ENCODE data around the gene ZNF579. TPM values are rescaled to one million over a fixed set of nuclear protein-coding genes. Genes with fewer than 3 reads are reported as not detected.

The ZNF579 gene
- total RNA-seq, 2 experiments from 2014 or later: 7.2 TPM

DNA sequence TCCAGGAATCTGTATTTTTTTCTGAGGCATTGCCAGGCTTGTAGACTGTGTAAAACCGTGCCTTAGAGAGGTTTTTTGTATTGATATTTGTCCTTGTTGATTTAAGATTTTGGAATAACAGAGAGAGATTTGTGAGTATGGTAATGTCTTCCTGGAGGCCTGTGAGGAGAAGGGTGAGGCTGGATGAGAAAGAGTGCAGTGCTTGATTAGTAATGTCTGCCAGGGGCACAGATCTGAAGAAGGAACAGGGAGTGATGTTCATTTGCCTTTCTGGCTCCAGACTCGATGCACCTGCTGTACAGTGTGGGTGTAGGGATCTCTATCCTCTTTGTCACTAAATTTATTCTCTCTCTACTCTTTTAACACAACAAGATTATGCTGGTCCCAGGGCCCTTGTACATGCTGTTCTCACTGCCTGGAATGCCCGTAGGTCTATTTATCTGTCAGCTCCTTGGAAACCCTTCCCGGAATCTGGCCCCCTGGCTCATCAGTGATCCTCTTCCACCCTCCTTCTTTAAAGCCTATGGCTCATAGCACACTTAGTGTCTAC, 14.4 kb upstream of the ZNF579 start:
- peaks cover 2% of the 10 kb centered on the region for H3K9me3 Mint-ChIP-seq
- H3K4me3 Mint-ChIP-seq: no peak overlapping the region
- peaks cover 43% of the 10 kb centered on the region for H3K36me3 Mint-ChIP-seq (ENCODE audit: low read depth)
- ATAC-seq: no peak
- TF ChIP-seq, protein P1, sequence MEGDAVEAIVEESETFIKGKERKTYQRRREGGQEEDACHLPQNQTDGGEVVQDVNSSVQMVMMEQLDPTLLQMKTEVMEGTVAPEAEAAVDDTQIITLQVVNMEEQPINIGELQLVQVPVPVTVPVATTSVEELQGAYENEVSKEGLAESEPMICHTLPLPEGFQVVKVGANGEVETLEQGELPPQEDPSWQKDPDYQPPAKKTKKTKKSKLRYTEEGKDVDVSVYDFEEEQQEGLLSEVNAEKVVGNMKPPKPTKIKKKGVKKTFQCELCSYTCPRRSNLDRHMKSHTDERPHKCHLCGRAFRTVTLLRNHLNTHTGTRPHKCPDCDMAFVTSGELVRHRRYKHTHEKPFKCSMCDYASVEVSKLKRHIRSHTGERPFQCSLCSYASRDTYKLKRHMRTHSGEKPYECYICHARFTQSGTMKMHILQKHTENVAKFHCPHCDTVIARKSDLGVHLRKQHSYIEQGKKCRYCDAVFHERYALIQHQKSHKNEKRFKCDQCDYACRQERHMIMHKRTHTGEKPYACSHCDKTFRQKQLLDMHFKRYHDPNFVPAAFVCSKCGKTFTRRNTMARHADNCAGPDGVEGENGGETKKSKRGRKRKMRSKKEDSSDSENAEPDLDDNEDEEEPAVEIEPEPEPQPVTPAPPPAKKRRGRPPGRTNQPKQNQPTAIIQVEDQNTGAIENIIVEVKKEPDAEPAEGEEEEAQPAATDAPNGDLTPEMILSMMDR (IDR thresholded peaks at IDR 0.05): no peak
- H3K4me1 Mint-ChIP-seq (ENCODE audit: low read depth): peaks cover 10% of the 10 kb centered on the region
- intact Hi-C loops (cut with micrococcal nuclease): no loop called here
- no peaks in the 10 kb centered on the region for H3K27me3 Mint-ChIP-seq
- no peak overlapping the region for H3K27ac Mint-ChIP-seq
- DNase-seq: no peak
- ChIA-PET POLR2A (interaction anchor here (1.2 to 1.8 kb wide), 2 partner anchors 8 to 10 kb away, joined by 3 to 4 read pairs; no protein-coding TSS in a partner anchor), CTCF (no interaction called here)

DNA sequence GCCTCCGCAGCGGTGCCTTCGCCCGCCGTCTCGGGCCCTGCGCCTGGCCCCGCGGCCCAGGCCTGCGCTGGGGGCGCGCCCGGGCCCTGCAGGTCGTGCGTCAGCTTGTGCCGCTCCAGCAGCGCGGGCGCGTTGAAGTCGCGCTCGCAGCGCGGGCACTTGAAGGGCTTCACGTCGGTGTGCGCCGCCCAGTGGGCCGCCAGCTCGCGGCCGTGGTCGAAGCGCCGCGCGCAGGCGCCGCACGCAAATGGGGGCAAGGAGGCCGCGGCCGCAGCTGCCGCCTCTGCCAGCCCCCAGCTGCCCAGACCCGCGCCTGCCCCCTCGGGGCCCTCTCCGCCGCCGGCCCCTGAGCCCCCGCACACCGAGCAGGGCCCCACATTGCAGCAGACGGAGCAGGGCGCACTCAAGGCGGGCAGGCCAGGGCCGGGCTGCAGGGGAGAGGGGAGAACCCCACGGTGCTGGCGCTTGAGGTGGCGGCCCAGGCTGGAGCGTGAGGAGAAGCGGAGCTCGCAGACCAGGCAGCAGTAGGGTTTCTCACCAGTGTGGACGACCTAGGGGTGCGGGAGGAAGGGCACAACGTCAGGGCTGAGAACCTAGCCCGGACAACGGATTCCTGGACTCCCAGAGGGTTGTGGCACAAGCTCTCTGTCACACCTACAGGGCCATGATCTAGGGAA, 12.6 kb upstream of the ZNF579 start:
- ChIA-PET POLR2A (no interaction called here), CTCF (no interaction called here)
- Mint-ChIP-seq H3K4me1 (ENCODE audit: low read depth) (peaks cover 5% of the 10 kb centered on the region), H3K27me3 (no peaks in the 10 kb centered on the region), H3K4me3 (no peak overlapping the region), H3K27ac (no peak overlapping the region), H3K9me3 (peaks cover 2% of the 10 kb centered on the region), H3K36me3 (ENCODE audit: low read depth) (peaks cover 38% of the 10 kb centered on the region)
- TF ChIP-seq, protein P1 (IDR thresholded peaks at IDR 0.05): no peak
- DNase-seq (no peak), ATAC-seq (no peak)
- intact Hi-C loops (cut with micrococcal nuclease): no loop called here

DNA sequence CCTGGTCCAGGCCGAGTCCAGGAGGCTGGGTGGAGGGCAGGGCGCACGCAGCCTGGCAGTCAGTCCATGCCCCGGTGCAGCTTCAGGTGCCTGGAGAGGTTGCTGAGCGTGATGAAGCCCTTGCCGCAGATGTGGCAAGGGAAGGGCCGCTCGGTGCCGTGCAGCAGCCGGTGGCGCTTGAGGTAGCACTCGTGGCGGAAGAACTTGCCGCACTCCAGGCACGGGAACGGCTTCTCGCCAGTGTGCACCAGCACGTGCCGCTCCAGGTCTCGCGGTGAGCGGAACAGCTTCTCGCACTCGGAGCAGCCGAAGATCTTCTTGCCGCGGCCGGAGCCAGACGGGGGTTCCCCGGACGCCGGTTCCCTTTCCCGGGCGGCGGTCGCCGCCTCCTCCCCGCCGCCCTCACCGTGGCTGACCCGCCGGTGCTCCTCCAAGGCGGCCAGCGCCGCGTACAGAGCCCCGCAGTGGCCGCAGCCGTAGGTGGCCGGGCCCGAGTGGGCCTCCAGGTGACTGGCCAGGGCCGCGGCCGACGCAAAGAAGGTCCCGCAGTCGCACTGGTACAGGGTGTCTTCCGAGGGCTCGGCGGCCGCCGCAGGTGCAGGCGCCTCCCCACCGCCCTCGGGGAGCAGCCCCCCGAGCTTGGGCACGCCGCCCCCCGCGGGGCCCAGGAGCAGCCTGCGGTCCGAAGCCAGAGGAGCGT, 11.9 kb upstream of the ZNF579 start:
- ATAC-seq: no peak
- TF ChIP-seq, protein P1 (IDR thresholded peaks at IDR 0.05): no peak
- no peak for DNase-seq
- Mint-ChIP-seq H3K4me3 (no peak overlapping the region), H3K4me1 (ENCODE audit: low read depth) (peaks cover 6% of the 10 kb centered on the region), H3K27me3 (no peaks in the 10 kb centered on the region), H3K36me3 (ENCODE audit: low read depth) (peaks cover 35% of the 10 kb centered on the region), H3K27ac (no peak overlapping the region), H3K9me3 (peaks cover 2% of the 10 kb centered on the region)
- intact Hi-C loops (cut with micrococcal nuclease): no loop called here
- CTCF ChIA-PET: no interaction called here
- POLR2A ChIA-PET: no interaction called here

DNA sequence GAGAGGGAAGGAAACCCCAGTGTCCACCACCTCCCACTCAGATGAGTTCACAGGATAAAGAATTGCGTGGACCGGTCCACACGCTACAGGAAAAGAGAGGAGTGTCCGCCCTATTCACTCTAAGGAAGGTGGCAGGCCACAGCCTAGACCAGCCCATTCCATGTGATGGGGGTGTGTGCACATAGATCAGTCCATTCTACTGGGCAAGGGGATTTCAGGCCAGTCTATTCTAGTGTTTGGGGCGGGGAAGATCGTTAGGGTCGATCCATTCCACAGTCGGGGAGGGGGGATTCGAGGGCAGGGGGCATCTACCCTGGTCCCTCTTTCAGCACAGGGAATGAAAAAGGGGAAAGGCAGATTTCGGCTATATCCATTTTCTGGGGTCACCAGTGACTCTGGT, 10.9 kb upstream of the ZNF579 start:
- no peak overlapping the region for H3K4me3 Mint-ChIP-seq
- intact Hi-C loops (cut with micrococcal nuclease): no loop called here
- H3K36me3 Mint-ChIP-seq (ENCODE audit: low read depth): peaks cover 30% of the 10 kb centered on the region
- no peak for ATAC-seq
- peaks cover 2% of the 10 kb centered on the region for H3K9me3 Mint-ChIP-seq
- no peaks in the 10 kb centered on the region for H3K27me3 Mint-ChIP-seq
- ChIA-PET POLR2A (no interaction called here), CTCF (no interaction called here)
- TF ChIP-seq, protein P1 (IDR thresholded peaks at IDR 0.05): no peak
- peaks cover 12% of the 10 kb centered on the region for H3K4me1 Mint-ChIP-seq (ENCODE audit: low read depth)
- DNase-seq: no peak
- no peak overlapping the region for H3K27ac Mint-ChIP-seq

DNA sequence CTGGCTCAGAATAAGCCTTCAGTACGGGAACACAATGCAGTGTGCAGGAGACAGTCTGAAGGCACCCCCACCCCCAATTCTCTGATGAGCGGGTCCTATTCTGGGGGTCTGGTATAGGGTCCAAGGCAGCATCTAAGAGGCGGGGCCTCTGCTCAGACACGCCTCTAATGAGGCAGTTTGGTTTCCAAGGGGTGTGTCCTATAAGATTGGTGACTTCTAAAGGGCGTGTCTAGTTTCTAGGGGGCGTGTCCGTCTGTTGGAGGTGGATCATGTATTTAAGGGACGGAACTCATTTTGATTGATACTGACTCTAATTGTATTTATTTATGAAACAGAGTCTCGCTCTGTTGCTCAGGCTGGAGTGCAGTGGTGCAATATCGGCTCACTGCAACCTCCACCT, 10.0 kb upstream of the ZNF579 start:
- ChIA-PET POLR2A (no interaction called here), CTCF (no interaction called here)
- Mint-ChIP-seq H3K4me1 (ENCODE audit: low read depth) (peaks cover 15% of the 10 kb centered on the region), H3K36me3 (ENCODE audit: low read depth) (peaks cover 20% of the 10 kb centered on the region), H3K4me3 (no peak overlapping the region), H3K9me3 (peaks cover 2% of the 10 kb centered on the region), H3K27me3 (no peaks in the 10 kb centered on the region), H3K27ac (no peak overlapping the region)
- DNase-seq (peak; percentile 44), ATAC-seq (no peak)
- intact Hi-C loops (cut with micrococcal nuclease): no loop called here
- TF ChIP-seq, protein P1 (IDR thresholded peaks at IDR 0.05): no peak

All from activated CD8-positive, alpha-beta T cell treated with anti-CD3 and anti-CD28 coated beads for 36 hours (primary cell).